ENCODE measurements around the gene AP2M1. TPM values are rescaled to one million over a fixed set of nuclear protein-coding genes. Genes with fewer than 3 reads are reported as not detected.

AP2M1 gene
- total RNA-seq, 2 donors from 2014 or later = 211 to 219 TPM

- no peak for ATAC-seq
- no peak for DNase-seq
- intact Hi-C loops (cut with DNase I, micrococcal nuclease) = no loop called here
These were observed 23.9 kb downstream of the AP2M1 start for GRCh38 chr3:184198509-184198908.

DNA sequence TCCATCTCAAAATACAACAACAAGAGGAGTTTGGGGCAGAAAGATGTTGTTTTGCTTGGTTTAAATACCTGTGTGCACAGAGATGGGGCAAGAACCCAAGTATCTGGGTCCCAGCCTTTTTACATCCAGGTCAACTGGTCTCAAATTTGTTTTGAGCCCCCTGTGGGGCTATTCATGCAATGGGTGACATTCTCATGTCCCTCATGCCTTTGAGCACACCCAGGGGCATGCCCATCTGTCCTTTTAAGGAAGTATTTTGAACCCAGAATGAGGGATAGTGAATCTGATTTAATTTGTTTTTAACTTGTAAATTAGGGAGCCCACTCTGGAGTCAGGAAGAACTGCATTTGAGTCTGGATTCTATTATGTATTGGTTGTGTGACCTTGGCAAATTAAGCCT, 26.2 kb downstream of the AP2M1 start:
- DNase-seq = no peak
- no peak for ATAC-seq
- intact Hi-C loops (cut with DNase I, micrococcal nuclease) = no loop called here

DNA sequence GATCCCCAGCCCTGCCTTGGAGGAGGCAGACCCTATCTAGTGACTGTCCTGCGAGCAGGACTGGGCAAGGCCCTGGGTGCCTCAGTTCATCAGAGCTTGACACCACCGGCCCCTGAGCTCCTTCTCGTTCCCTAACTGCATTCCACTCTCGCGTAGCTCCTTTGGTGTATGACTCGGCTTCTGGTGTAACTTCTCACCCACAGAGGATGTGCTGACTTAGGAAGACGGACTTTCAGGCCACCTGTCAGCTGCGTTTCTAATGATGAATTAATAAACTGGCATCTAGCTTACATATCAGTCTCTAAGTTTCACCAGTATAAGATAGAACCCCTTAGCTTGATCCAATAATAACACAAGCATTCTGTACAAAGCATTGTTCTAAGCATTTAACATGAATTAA, 28.9 kb downstream of the AP2M1 start:
- no peak for ATAC-seq
- intact Hi-C loops (cut with DNase I, micrococcal nuclease) = no loop called here

GRCh38 chr3:184209146-184209923, 34.7 kb downstream of the AP2M1 start:
- intact Hi-C loops (cut with DNase I, micrococcal nuclease) = no loop called here
- ATAC-seq (no peak), DNase-seq (no peak)

More for the DNA sequence above, 28.9 kb downstream of the AP2M1 start:
- DNase-seq = no peak

DNA sequence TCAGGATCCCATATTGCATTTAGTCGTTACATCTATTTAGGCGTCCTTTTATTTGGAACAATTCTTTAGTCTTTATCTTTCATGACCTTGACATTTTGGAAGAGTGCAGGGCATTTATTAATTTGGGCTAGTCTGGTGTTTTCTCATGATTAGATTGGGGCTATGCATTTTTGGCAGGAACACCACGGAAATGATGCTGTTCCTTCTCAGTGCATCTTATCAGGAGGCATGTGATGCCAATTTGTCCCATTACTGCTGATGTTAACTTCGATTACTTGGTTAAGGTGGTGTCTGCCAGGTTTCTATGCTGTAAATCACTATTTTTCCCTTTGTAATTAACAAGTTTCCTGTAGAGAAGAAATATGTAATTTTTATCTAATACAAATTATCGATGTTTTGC, 36.6 kb downstream of the AP2M1 start:
- intact Hi-C loops (cut with DNase I, micrococcal nuclease) = no loop called here
- ATAC-seq (no peak), DNase-seq (no peak)

DNA sequence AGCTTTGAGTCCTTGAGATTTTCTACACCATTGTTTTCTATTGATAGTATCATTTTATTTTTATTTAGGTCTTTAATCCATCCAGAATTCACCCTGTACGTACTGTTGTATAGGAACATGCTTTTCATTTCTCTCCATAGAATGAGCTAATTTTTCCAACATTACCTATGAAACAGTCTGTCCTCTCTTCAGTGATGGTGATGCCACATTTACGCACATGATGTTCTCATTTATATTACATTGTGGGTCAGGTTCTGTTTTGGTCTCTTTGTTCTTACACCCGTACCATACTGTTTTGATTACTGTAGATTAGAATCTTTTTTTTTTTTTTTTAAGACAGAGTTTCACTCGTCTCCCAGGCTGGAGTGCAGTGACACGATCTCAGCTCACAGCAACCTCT, 37.1 kb downstream of the AP2M1 start:
- intact Hi-C loops (cut with DNase I, micrococcal nuclease) = no loop called here
- ATAC-seq = no peak
- DNase-seq = no peak

GRCh38 chr3:184218814-184219213, 44.2 kb downstream of the AP2M1 start:
- ATAC-seq (no peak), DNase-seq (no peak)
- intact Hi-C loops (cut with DNase I, micrococcal nuclease) = no loop called here

DNA sequence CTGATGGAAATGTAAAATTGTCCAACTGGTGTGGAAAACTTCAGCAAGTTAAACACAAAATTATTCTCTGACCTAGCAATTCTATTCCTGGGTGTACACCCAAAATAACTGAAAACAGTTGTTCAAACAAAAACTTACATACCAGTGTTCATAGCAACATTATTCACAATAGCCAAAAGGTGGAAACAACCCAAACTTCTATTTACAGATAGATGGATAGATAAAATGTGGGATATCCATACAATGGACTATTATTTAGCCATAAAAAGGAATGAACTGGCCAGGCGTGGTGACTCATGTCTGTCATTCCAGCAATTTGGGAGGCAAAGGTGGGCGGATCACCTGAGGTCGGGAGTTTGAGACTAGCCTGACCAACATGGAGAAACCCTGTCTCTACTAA, 47.9 kb downstream of the AP2M1 start:
- intact Hi-C loops (cut with DNase I, micrococcal nuclease) = no loop called here
- DNase-seq (no peak), ATAC-seq (no peak)

DNA sequence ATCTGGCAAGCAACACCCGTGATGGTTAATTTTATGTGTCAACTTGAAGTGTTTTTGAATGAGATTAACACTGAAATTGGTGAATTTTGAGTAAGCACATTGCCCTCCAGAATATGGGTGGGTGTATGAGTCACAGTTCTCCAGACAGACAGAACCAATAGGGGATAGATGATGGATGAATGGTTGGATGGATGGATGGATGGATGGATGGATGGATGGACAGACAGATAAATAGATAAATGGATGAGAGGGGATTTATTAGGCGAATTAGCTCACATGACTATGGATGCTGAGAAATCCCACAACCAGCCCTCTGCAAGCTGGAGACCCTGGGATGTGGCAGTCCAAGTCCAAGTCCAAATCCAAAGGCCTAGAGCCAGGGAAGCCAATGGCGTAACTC, 49.3 kb downstream of the AP2M1 start:
- DNase-seq (no peak), ATAC-seq (no peak)
- intact Hi-C loops (cut with DNase I, micrococcal nuclease) = no loop called here

GRCh38 chr3:184227481-184227935, 52.9 kb downstream of the AP2M1 start:
- ATAC-seq = peak; percentile 44
- intact Hi-C loops (cut with DNase I, micrococcal nuclease) = no loop called here
- DNase-seq = no peak

- ATAC-seq (no peak), DNase-seq (no peak)
- intact Hi-C loops (cut with DNase I, micrococcal nuclease) = no loop called here
These were observed 53.9 kb downstream of the AP2M1 start for GRCh38 chr3:184228376-184229137.

DNA sequence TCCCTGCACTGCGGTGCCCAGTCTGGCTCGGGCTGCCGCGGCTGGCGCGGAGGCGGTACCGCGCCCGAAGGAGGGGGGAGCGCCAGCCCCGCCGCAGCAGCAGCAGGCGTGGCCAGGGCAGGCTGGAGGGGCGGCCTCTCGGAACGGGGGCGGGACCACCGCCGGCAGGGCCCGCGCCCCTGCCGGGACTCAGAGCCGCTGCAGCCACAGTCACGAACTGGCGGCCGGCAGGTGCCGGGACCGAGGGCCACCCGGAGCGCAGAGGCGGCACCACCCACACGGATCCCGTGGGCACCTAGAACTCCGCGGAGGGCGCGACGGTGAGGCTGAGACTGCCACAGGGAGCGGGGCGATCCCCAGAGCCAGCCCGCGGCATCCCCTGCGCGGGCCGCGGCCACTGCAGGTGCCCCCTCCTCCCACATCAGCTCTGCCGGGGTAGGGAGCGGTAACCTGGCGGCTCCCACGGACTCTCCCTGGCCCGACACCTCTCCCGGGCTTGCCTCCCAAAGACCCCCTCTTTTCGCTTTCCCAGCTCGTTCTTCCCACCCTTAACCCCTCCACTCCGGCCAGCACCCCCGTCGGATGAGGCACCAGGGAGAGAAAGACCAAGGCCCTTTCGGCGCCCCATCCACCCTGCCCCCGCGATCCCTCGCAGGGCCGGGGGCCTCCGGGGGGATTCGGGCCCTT, 54.9 kb downstream of the AP2M1 start, which contains the start of gene VWA5B2:
Gene VWA5B2, plus strand, starts transcription at position 192 of the 687 bp plus-strand sequence. CDS start 944 bp downstream, outside the sequence.
- intact Hi-C loops (cut with DNase I, micrococcal nuclease) = no loop called here
- DNase-seq = peak; percentile 46 to 56
- ATAC-seq = peak; percentile 75

DNA sequence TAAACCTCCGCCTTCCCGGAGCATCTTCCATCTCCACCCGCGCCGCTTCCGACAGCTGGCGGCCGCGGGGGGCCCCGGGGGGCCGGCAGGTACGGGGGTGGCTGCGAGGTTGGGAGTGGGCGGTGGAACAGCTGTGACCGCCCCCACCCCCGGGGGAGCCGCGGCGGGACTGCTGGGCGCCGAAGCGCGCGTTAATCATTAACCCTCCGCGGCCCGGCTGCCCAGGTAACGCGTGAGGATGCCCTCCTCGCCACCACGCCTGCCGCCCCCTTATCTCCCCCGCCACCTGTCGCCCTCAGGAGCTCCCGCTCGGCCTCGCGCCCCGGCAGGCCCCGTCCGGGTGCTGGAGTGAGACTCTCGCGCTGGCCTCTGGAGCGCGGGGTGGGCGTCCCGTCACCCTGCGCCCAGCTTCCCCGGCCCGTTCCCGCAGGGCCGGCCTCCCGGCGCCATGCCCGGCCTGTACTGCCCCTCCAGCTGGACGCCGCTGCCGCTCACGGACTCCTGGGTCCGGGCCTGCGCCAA, 55.5 kb downstream of the AP2M1 start:
- ATAC-seq = peak; percentile 28
- intact Hi-C loops (cut with DNase I, micrococcal nuclease) = no loop called here
- DNase-seq = no peak

DNA sequence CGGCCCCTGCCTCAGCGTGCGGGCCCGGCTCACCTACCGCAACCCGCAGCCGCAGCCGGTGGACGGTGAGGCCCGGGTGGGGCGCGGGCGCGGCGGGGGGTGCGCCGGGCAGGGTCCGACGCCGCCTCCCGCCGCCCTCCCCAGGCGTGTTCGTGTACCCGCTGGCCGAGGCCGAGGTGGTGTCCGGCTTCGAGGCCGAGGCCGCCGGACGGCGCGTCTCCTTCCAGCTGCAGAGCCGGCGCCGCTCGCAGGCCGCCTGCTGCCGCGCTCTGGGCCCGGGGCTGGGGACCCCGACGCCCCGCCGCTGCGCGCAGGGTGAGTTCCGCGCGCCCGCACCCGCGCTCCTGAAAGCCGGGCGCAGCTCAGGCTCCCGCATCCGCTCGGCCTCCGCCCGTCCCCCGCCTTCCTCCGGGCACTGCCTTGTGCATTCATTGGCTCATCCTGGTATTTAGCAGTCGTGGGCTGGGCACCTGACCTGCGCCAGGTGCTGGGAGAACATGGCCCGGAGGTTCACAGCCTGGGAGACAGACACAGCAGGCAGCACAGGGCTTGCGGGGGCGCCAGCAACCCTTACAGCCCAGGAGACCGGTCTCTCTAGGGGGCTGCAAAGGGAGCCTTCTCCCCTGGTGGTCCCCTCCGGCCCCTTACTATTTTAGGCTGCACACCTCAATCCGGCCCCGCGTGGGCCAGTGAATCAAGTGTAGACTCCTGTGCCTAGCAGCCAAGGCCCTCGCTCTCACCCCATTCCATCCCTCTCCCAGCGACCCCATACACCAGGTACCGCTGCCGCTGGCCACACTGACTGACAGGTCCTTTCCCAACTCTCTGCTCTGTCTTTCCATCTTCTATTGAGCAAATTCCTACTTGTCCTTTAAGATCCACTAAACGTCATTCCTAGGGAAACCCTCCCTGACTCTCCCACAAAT, 56.2 kb downstream of the AP2M1 start:
- DNase-seq = peak in 1 of 2 donors; percentile 54
- ATAC-seq = peak; percentile 78
- intact Hi-C loops (cut with DNase I, micrococcal nuclease) = no loop called here

- DNase-seq (no peak), ATAC-seq (no peak)
- intact Hi-C loops (cut with DNase I, micrococcal nuclease) = no loop called here
These were observed 57.0 kb downstream of the AP2M1 start for GRCh38 chr3:184231671-184232070.

DNA sequence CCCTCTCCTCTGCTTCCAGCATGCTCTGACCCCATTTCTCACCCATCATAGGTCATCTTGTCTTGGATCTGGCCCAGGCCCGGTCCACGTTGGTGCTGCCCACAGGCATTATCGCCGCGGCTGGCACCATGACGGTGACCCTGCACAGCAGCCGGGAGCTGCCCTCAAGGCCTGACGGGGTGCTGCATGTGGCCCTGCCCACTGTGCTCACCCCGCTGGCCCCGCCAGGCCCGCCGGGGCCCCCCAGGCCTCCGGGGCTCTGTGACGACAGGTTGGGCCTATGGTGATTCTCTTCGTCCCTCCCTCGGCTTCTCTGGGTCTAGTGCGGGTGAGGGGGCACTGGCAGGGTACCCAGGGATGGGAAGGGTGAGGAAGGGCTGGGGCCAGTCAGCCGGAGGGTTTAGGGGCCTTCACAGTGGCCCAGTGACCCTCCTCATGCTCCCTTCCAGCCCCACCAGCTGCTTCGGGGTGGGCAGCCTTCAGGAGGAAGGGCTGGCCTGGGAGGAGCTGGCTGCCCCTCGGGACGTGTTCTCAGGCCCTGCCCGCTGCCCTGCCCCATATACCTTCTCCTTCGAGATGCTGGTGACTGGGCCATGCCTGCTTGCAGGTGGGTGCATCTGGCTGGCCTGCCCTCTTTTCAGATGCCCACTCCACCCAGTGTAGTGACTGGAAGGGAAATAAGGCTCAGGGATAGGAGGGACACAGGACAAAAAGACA, 58.6 kb downstream of the AP2M1 start:
- DNase-seq (no peak), ATAC-seq (no peak)
- intact Hi-C loops (cut with DNase I, micrococcal nuclease) = no loop called here
